ENCODE measurements around the gene ZPR1.
"Not testable (repeated sequence)": the region's sequence is repeated elsewhere in the genome, so short reads cannot be mapped to it uniquely, and the experiment has no call there.

Gene ZPR1

GRCh38 chr11:116792144-116792868, 4.5 kb upstream of the ZPR1 start:
- FAIRE-seq, result no peak

DNA sequence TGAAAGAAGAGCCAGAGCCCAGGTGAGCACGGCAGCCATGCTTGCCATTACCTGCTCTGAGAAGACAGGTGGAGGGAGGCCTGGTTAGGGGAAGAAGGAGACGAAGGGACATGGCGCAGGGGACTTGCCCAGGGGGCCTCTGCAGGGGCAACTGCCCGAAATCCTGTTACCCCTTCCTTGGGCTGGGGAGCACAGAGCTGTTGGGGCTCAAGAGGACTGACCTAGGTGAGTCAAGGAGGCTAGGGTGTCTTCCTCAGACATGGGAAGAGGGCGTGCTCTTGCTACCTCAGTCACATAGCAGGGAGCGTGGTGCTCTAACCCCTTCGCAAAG, 4.0 kb upstream of the ZPR1 start, which contains the start of gene APOA5:
TSS of gene APOA5 (minus strand) at position 67 of the 331 bp plus-strand sequence. CDS start at position 48, 19 bp downstream.
- FAIRE-seq, result no peak

DNA sequence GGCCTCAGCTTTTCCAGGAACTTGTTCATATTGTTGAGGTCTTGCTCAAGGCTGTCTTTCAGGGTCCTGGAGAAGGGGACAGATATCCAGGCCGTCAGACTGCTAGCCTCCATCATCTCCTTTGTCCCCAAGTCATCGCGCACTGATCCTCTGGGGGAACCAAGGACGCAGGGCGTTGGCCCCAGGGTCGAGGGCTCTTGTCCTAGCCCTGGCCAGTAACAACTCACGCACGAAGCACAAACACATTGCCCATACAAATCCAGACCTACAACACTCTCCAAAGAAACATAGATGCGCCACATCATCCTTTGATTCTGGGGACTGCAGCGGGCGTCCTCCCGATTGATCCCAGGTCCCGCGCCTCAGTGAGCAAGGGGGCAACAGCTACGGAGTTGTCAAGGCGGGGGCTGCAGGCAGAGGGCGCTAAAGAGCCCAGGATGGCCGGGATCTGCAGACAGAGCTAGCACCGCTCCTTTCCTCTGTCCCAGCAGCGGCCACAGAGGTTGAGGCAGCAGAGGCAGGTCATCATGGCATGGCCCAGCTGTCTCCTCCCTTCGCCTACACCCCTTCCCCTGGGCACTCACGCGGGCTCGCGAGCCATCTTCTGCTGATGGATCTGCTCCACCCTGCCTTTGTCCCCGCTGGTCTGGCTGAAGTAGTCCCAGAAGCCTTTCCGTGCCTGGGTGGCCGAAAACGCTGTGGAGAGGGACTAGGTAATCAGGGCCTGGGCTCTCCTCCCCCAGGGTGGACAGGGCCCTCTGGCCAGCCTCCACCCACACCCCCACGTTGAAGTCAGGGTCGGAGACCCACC, 3.4 kb upstream of the ZPR1 start:
- FAIRE-seq, result no peak

GRCh38 chr11:116790167-116791001, 2.6 kb upstream of the ZPR1 start:
- FAIRE-seq, result no peak

- FAIRE-seq, result no peak
Measured at GRCh38 chr11:116788975-116789374, 1.2 kb upstream of the ZPR1 start.

DNA sequence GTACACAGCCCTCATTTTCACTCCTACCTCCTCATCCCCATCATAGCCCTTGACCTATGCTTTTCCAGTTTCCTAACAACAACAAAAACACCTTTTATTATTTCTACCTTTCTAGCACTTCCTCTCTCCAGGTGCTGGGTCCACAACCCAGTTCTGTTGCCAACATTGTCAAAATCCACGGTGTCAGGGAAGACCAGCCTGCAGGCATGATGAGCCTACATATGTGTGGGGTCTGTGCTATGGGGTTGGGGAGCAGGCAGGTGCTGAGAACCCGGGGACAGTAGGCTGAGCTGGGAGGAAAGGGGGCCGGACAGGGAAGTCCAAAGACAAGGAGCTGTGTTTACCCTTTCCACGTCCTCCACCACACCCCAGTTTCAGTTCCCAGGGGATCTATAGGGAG, 711 bp upstream of the ZPR1 start:
- FAIRE-seq, result no peak

- no peak for FAIRE-seq
Measured at GRCh38 chr11:116787436-116787785, 412 bp downstream of the ZPR1 start.

GRCh38 chr11:116786966-116787365, 857 bp downstream of the ZPR1 start:
- FAIRE-seq, result no peak

- FAIRE-seq, result no peak
Measured at GRCh38 chr11:116786326-116786725, 1.5 kb downstream of the ZPR1 start.

- FAIRE-seq, result no peak
Measured at GRCh38 chr11:116782728-116783127, 5.1 kb downstream of the ZPR1 start.

DNA sequence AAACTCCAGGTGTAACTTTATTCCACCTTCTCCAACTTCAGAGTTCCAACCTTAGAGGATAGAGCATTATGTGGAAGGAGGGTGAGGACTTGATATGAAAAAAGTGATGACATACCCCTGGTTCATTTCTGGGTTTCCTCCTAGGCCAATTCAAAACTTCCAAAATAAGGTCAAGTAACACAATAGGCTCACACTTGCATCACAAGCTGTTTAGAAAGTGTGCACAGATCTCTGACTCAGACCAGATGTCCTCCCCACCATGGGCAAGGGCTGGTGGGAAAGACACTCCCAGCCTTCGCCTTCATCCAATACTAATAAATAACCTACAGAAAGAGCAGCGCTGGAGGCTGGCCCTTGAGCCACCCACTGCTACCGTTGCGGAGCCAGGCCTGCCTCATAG, 9.3 kb downstream of the ZPR1 start:
- no peak for FAIRE-seq

- FAIRE-seq, result no peak
Measured at GRCh38 chr11:116777056-116777455, 10.8 kb downstream of the ZPR1 start.

DNA sequence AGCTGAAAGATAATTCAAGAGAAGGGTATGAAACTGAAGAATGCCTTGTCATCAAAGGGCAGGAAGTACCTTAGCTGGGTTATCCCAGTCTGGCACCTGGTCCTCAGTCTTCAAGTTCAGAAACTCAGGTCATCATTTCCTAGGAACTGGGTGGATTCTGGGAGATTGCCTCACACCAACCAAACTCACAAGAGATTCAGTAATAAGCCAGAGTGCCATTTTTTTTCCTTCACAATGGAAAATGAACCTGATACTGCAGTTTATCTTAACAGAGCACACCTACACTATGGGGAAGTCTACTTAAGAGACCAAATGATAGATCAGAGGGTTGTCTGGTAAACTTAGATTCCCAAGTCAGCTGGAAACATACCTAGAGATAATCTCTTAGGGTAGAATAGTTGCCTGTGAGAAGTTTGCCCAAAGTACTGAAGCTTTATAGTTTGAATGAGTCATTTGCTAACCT, 11.3 kb downstream of the ZPR1 start:
- no peak for FAIRE-seq

GRCh38 chr11:116775975-116776374, 11.8 kb downstream of the ZPR1 start:
- FAIRE-seq, result no peak

DNA sequence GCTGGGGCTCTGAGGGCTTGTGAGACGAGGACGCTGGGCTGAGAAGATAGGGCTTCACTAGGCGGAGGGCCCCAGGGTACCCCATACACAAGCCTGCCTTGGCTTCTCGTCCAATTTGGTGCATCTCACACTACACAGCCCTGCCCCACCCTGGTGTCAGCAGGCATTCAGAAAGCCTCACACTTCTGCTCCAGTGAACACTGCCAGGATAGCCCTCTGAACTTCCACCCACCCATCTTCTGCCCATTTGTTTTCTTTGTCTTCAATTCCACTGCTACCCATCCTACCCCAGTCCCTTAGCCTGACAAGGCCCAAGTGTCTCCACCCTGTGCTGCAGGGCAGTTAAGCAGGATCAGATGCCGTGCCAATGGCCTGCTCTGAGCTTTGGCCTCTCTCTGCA, 13.2 kb downstream of the ZPR1 start:
- FAIRE-seq, result no peak

DNA sequence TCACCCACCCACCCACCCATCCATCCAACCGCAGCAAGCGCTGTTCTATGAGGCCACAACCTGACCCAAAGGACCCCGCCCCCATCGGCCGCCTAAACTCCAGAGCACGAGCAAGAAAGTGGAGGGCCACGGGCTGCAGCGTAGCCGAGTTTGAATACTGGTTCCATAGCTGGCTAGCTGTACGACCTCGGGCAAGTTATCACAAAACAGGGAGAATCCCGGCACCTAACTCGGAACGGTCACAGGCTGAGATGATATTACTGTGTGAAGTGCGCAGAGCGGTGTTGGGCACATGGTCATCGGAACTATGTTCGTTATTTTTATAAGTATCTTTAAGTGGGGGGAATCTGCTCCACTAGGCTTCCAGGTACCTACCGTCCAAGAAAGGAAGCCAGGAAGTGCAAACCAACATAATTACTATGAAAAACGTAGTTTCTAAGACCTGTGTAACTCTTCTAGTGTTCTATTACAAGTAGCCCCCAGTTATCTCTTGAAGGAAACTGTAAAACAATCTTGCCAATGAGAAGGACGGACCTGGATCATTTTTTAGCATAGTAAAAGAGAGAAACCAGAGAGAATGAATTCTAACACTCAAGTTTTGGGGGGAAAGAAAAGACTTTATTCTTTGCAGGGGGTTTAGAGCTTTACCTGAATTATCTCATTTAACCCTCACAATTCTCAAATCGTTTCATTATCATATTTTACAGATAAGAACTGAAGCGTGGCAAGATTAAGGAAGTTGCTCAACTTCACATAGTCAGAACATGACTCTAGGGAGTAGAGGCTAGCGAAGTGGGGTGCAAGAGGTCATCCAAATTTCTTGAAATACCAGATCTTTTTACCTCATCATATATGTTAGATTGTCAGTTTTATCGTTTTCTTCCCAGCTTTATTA, 14.4 kb downstream of the ZPR1 start:
- no peak for FAIRE-seq

- no peak for FAIRE-seq
Measured at GRCh38 chr11:116772443-116773202, 15.2 kb downstream of the ZPR1 start, which contains the start of gene BUD13. Gene BUD13, minus strand, starts transcription at chr11:116772987. Its CDS starts 23 bp downstream, at chr11:116772964.

DNA sequence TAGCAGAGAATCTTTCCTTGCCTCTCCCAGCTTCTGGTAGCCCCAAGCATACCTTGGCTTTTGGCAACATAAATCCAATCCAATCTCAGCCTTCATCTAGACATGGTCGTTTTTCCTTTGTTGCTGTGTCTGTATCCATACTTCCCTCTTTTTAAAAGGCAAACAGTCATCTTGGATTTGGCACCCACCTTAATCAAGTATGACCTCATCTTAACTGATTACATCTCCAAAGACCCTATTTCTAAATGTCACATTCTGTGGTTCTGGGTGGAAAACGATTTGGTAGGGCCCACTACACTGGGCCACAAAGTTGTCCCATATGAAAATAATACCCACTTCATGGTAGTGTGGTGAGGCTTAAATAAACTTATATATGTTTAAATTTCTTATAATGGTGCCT, 15.9 kb downstream of the ZPR1 start:
- no peak for FAIRE-seq

DNA sequence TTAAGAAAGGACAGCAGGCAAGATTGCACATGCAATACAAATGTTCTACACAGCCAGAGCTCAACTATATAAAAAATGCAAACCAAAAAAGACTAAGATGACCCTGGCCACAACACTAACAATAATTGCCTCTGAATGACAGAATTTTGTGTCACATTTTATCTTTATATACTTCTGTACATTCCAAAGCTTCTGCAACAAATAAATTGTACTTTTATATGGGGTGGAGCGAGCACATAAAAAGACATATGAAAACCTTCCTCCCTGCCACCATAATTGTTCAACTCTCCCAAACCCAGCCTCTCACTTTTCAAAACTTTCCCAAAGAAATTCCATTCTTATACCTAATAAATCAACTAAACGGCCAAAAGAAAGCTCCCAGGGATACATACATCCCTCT, 25.7 kb downstream of the ZPR1 start:
- FAIRE-seq, result no peak

DNA sequence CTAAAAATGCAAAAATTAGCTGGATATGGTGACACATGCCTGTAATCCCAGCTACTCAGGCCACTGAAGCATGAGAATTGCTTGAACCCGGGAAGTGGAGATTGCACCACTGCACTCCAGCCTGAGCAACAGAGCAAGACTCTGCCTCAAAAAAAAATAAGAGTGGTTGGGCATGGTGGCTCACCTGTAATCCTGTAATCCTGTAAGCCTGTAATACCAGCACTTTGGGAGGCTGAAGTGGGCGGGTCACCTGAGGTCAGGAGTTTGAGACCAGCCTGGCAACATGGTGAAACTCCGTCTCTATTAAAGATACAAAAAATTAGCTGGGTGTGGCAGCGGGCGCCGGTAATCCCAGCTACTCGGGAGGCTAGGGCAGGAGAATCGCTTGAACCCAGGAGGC, 31.8 kb downstream of the ZPR1 start:
- FAIRE-seq, result not testable (repeated sequence)

DNA sequence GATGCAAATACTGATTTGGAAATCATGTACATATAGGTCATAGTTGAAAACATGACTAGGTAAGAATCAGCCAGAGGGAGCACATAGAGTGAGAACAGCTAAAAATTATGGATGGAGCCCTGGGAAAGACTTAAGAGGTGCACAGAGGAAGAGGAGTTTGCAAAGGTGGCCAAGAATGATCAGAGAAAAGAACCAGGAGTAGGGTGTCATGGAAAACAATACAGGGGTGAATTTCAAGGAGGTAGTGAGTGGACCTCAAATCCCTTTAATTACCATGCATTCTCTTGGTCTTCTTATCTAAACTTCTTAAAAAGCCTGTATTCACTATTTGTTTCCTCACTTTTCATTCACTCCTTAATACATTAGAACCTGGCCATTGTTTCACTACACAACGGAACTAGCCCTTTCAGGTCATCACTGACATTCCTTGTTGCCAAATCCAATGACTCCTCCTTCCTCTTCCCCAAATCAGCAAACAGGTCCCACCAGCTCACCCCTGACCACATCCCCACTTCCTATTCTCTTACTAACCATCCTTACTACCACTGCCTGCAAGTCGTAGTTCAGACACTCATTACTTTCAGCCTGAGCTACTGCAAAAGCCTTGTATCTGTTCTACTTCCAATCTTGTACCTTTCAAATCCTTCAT, 37.6 kb downstream of the ZPR1 start:
- FAIRE-seq, result no peak

Data from TTC549 (cell line).